Body of pancreas (tissue), 4 donors: Measurements from ENCODE around the gene ANKAR.

Experiments used
- POLR2A ChIP-seq, 3 donors: fragments of 450-650 bp; IDR thresholded peaks; one replicate each; pipeline ENCODE4 v1.6.1; 2016; ENCODE audit warnings: antibody characterized with exemption in 3 of 3, mild to moderate bottlenecking in 2 of 3
- TF ChIP-seq, protein P1 (sequence below), 7 experiments: fragments of 450-650 bp in 4 of 7; fragments of 200-600 bp in 3 of 7; sonication (generic) in 3 of 7; IDR thresholded peaks; one replicate each; pipeline ENCODE4 v1.5.1; 2016 to 2019; ENCODE audit warnings: antibody characterized with exemption in 7 of 7

DNA sequence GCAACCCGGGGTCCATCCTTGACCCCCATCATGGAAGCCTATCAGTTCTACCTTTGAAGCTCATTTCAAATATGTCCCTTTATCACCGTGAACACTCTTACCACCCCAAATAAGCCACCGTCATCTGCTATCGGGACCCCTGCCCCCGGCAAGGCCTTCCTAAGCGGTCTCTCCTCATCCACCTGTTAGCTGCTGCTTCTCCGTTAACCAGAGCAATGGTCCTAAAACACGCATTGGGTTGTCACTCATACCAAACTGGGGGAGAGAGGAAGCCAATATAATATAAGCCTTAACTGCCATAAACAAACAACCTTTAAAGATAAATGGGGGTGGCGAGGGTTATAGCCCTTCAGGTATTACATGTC lies 12.5 kb upstream of the ANKAR start:
- TF ChIP-seq, protein P1, sequence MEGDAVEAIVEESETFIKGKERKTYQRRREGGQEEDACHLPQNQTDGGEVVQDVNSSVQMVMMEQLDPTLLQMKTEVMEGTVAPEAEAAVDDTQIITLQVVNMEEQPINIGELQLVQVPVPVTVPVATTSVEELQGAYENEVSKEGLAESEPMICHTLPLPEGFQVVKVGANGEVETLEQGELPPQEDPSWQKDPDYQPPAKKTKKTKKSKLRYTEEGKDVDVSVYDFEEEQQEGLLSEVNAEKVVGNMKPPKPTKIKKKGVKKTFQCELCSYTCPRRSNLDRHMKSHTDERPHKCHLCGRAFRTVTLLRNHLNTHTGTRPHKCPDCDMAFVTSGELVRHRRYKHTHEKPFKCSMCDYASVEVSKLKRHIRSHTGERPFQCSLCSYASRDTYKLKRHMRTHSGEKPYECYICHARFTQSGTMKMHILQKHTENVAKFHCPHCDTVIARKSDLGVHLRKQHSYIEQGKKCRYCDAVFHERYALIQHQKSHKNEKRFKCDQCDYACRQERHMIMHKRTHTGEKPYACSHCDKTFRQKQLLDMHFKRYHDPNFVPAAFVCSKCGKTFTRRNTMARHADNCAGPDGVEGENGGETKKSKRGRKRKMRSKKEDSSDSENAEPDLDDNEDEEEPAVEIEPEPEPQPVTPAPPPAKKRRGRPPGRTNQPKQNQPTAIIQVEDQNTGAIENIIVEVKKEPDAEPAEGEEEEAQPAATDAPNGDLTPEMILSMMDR (IDR thresholded peaks at IDR 0.05), result no peak
- no peak for TF ChIP-seq POLR2A (IDR thresholded peaks at IDR 0.05)
